ENCODE results near the gene MYO1H.

The MYO1H gene

GRCh38 chr12:109481863-109482262 lies 134.2 kb downstream of the MYO1H start:
- TF ChIP-seq YY1 (IDR thresholded peaks at IDR 0.05; ENCODE audit: insufficient read depth, insufficient read length) (no peak), ZNF274 (IDR thresholded peaks at IDR 0.05; ENCODE audit: low read depth, low read length) (no peak), SUZ12 (IDR thresholded peaks at IDR 0.05; ENCODE audit: extremely low read depth, insufficient read depth, insufficient read length) (no peak)
- Histone ChIP-seq H3K4me3 (ENCODE audit: insufficient read length, low read depth) (no peak overlapping the region), H3K27me3 (ENCODE audit: insufficient read depth, insufficient read length) (no peaks in the 10 kb centered on the region), H3K36me3 (ENCODE audit: insufficient read depth, insufficient read length, low read length) (peaks cover 62% of the 10 kb centered on the region), H3K9me3 (ENCODE audit: insufficient read depth, low read length) (no peaks in the 10 kb centered on the region), H3K4me1 (ENCODE audit: insufficient read depth, insufficient read length) (no peaks in the 10 kb centered on the region), H3K9ac (ENCODE audit: insufficient read length, low read depth) (no peak overlapping the region)
- DNase-seq (ENCODE audit: low read depth, low spot score) = no peak

GRCh38 chr12:109482491-109482890 lies 134.8 kb downstream of the MYO1H start:
- DNase-seq (ENCODE audit: low read depth, low spot score) = no peak
- H3K9me3 ChIP-seq (ENCODE audit: insufficient read depth, low read length) = no peaks in the 10 kb centered on the region
- H3K9ac ChIP-seq (ENCODE audit: insufficient read length, low read depth) = no peak overlapping the region
- H3K4me3 ChIP-seq (ENCODE audit: insufficient read length, low read depth) = no peak overlapping the region
- H3K27me3 ChIP-seq (ENCODE audit: insufficient read depth, insufficient read length) = no peaks in the 10 kb centered on the region
- peaks cover 69% of the 10 kb centered on the region for H3K36me3 ChIP-seq (ENCODE audit: insufficient read depth, insufficient read length, low read length)
- no peaks in the 10 kb centered on the region for H3K4me1 ChIP-seq (ENCODE audit: insufficient read depth, insufficient read length)
- TF ChIP-seq SUZ12 (IDR thresholded peaks at IDR 0.05; ENCODE audit: extremely low read depth, insufficient read depth, insufficient read length) (no peak), YY1 (IDR thresholded peaks at IDR 0.05; ENCODE audit: insufficient read depth, insufficient read length) (no peak), ZNF274 (IDR thresholded peaks at IDR 0.05; ENCODE audit: low read depth, low read length) (no peak)

GRCh38 chr12:109482894-109483293 lies 135.2 kb downstream of the MYO1H start:
- no peak for DNase-seq (ENCODE audit: low read depth, low spot score)

GRCh38 chr12:109483346-109483745 lies 135.6 kb downstream of the MYO1H start:
- no peak for TF ChIP-seq SUZ12 (IDR thresholded peaks at IDR 0.05; ENCODE audit: extremely low read depth, insufficient read depth, insufficient read length)
- TF ChIP-seq YY1 (IDR thresholded peaks at IDR 0.05; ENCODE audit: insufficient read depth, insufficient read length) = no peak
- no peak for TF ChIP-seq ZNF274 (IDR thresholded peaks at IDR 0.05; ENCODE audit: low read depth, low read length)
- Histone ChIP-seq H3K9me3 (ENCODE audit: insufficient read depth, low read length) (no peaks in the 10 kb centered on the region), H3K4me1 (ENCODE audit: insufficient read depth, insufficient read length) (no peaks in the 10 kb centered on the region), H3K4me3 (ENCODE audit: insufficient read length, low read depth) (no peak overlapping the region), H3K27me3 (ENCODE audit: insufficient read depth, insufficient read length) (no peaks in the 10 kb centered on the region), H3K36me3 (ENCODE audit: insufficient read depth, insufficient read length, low read length) (peaks cover 77% of the 10 kb centered on the region), H3K9ac (ENCODE audit: insufficient read length, low read depth) (no peak overlapping the region)
- DNase-seq (ENCODE audit: low read depth, low spot score) = no peak

More at GRCh38 chr12:109482894-109483293, 135.2 kb downstream of the MYO1H start:
- Histone ChIP-seq H3K9me3 (ENCODE audit: insufficient read depth, low read length) (no peaks in the 10 kb centered on the region), H3K4me3 (ENCODE audit: insufficient read length, low read depth) (no peak overlapping the region), H3K27me3 (ENCODE audit: insufficient read depth, insufficient read length) (no peaks in the 10 kb centered on the region), H3K9ac (ENCODE audit: insufficient read length, low read depth) (no peak overlapping the region), H3K4me1 (ENCODE audit: insufficient read depth, insufficient read length) (no peaks in the 10 kb centered on the region), H3K36me3 (ENCODE audit: insufficient read depth, insufficient read length, low read length) (peaks cover 73% of the 10 kb centered on the region)
- TF ChIP-seq ZNF274 (IDR thresholded peaks at IDR 0.05; ENCODE audit: low read depth, low read length) (no peak), SUZ12 (IDR thresholded peaks at IDR 0.05; ENCODE audit: extremely low read depth, insufficient read depth, insufficient read length) (no peak), YY1 (IDR thresholded peaks at IDR 0.05; ENCODE audit: insufficient read depth, insufficient read length) (no peak)

GRCh38 chr12:109485201-109485600 lies 137.5 kb downstream of the MYO1H start:
- TF ChIP-seq ZNF274 (IDR thresholded peaks at IDR 0.05; ENCODE audit: low read depth, low read length) = no peak
- no peak for TF ChIP-seq YY1 (IDR thresholded peaks at IDR 0.05; ENCODE audit: insufficient read depth, insufficient read length)
- TF ChIP-seq SUZ12 (IDR thresholded peaks at IDR 0.05; ENCODE audit: extremely low read depth, insufficient read depth, insufficient read length) = no peak
- no peaks in the 10 kb centered on the region for H3K27me3 ChIP-seq (ENCODE audit: insufficient read depth, insufficient read length)
- H3K9me3 ChIP-seq (ENCODE audit: insufficient read depth, low read length) = no peaks in the 10 kb centered on the region
- no peak for DNase-seq (ENCODE audit: low read depth, low spot score)
- H3K4me1 ChIP-seq (ENCODE audit: insufficient read depth, insufficient read length) = no peaks in the 10 kb centered on the region
- H3K36me3 ChIP-seq (ENCODE audit: insufficient read depth, insufficient read length, low read length) = peaks cover 90% of the 10 kb centered on the region
- no peak overlapping the region for H3K4me3 ChIP-seq (ENCODE audit: insufficient read length, low read depth)
- H3K9ac ChIP-seq (ENCODE audit: insufficient read length, low read depth) = no peak overlapping the region

- peaks cover 98% of the 10 kb centered on the region for H3K36me3 ChIP-seq (ENCODE audit: insufficient read depth, insufficient read length, low read length)
- no peak overlapping the region for H3K9ac ChIP-seq (ENCODE audit: insufficient read length, low read depth)
- H3K9me3 ChIP-seq (ENCODE audit: insufficient read depth, low read length) = no peaks in the 10 kb centered on the region
- H3K4me1 ChIP-seq (ENCODE audit: insufficient read depth, insufficient read length) = no peaks in the 10 kb centered on the region
- H3K27me3 ChIP-seq (ENCODE audit: insufficient read depth, insufficient read length) = no peaks in the 10 kb centered on the region
- no peak overlapping the region for H3K4me3 ChIP-seq (ENCODE audit: insufficient read length, low read depth)
- no peak for TF ChIP-seq ZNF274 (IDR thresholded peaks at IDR 0.05; ENCODE audit: low read depth, low read length)
- TF ChIP-seq YY1 (IDR thresholded peaks at IDR 0.05; ENCODE audit: insufficient read depth, insufficient read length) = no peak
- no peak for TF ChIP-seq SUZ12 (IDR thresholded peaks at IDR 0.05; ENCODE audit: extremely low read depth, insufficient read depth, insufficient read length)
- no peak for DNase-seq (ENCODE audit: low read depth, low spot score)
Observed at GRCh38 chr12:109487181-109488050, 139.7 kb downstream of the MYO1H start.

- peaks cover 100% of the 10 kb centered on the region for H3K36me3 ChIP-seq (ENCODE audit: insufficient read depth, insufficient read length, low read length)
- no peak for TF ChIP-seq YY1 (IDR thresholded peaks at IDR 0.05; ENCODE audit: insufficient read depth, insufficient read length)
- no peak for TF ChIP-seq SUZ12 (IDR thresholded peaks at IDR 0.05; ENCODE audit: extremely low read depth, insufficient read depth, insufficient read length)
- no peak for TF ChIP-seq ZNF274 (IDR thresholded peaks at IDR 0.05; ENCODE audit: low read depth, low read length)
Observed at GRCh38 chr12:109488051-109488665, 140.5 kb downstream of the MYO1H start.

More at GRCh38 chr12:109488051-109488665, 140.5 kb downstream of the MYO1H start:
- no peak for DNase-seq (ENCODE audit: low read depth, low spot score)
- H3K9me3 ChIP-seq (ENCODE audit: insufficient read depth, low read length) = no peaks in the 10 kb centered on the region
- H3K9ac ChIP-seq (ENCODE audit: insufficient read length, low read depth) = no peak overlapping the region
- no peak overlapping the region for H3K4me3 ChIP-seq (ENCODE audit: insufficient read length, low read depth)
- H3K27me3 ChIP-seq (ENCODE audit: insufficient read depth, insufficient read length) = no peaks in the 10 kb centered on the region
- H3K4me1 ChIP-seq (ENCODE audit: insufficient read depth, insufficient read length) = no peaks in the 10 kb centered on the region

All from NT2/D1 (cell line).